Brain pericyte (primary cell): ENCODE data around the gene HRH1.
"Not testable (repeated sequence)": the region's sequence is repeated elsewhere in the genome, so short reads cannot be mapped to it uniquely, and the experiment has no call there.

Source experiments
- DNase-seq: peaks from one replicate; pipeline ENCODE4 v3.0.0-alpha.2; 2012; ENCODE audit warnings: low read depth, low spot score

HRH1 gene

GRCh38 chr3:11140713-11141104, 13.6 kb upstream of the HRH1 start:
- no peak for DNase-seq

- DNase-seq, result no peak
Observed at GRCh38 chr3:11143476-11143875, 10.8 kb upstream of the HRH1 start.

- DNase-seq, result no peak
Observed at GRCh38 chr3:11144996-11145395, 9.3 kb upstream of the HRH1 start.

GRCh38 chr3:11145888-11146287, 8.4 kb upstream of the HRH1 start:
- DNase-seq, result peak; percentile 63

GRCh38 chr3:11146773-11147660, 7.3 kb upstream of the HRH1 start:
- no peak for DNase-seq

GRCh38 chr3:11150256-11150655, 4.0 kb upstream of the HRH1 start:
- no peak for DNase-seq

GRCh38 chr3:11152301-11152700, 2.0 kb upstream of the HRH1 start:
- no peak for DNase-seq

GRCh38 chr3:11154953-11155325, 646 bp downstream of the HRH1 start:
- DNase-seq, result no peak

GRCh38 chr3:11155341-11156025, 1.2 kb downstream of the HRH1 start:
- DNase-seq, result peak; percentile 53

GRCh38 chr3:11156026-11156410, 1.7 kb downstream of the HRH1 start:
- no peak for DNase-seq

GRCh38 chr3:11157421-11157820, 3.1 kb downstream of the HRH1 start:
- DNase-seq, result no peak

- DNase-seq, result no peak
Observed at GRCh38 chr3:11159421-11159904, 5.2 kb downstream of the HRH1 start.

GRCh38 chr3:11161666-11162065, 7.4 kb downstream of the HRH1 start:
- no peak for DNase-seq

GRCh38 chr3:11162401-11163345, 8.4 kb downstream of the HRH1 start:
- DNase-seq, result no peak

GRCh38 chr3:11164607-11165006, 10.3 kb downstream of the HRH1 start:
- DNase-seq, result no peak

- no peak for DNase-seq
Observed at GRCh38 chr3:11165476-11165875, 11.2 kb downstream of the HRH1 start.

GRCh38 chr3:11166807-11167400, 12.6 kb downstream of the HRH1 start:
- DNase-seq, result not testable (repeated sequence)

GRCh38 chr3:11167590-11167989, 13.3 kb downstream of the HRH1 start:
- DNase-seq, result no peak

- DNase-seq, result no peak
Observed at GRCh38 chr3:11168406-11168805, 14.1 kb downstream of the HRH1 start.

- no peak for DNase-seq
Observed at GRCh38 chr3:11168881-11169805, 14.8 kb downstream of the HRH1 start.
